CD4-positive, alpha-beta T cell (primary cell): Measurements from ENCODE around the gene RAD1. TPM values are rescaled to one million over a fixed set of nuclear protein-coding genes. Genes with fewer than 3 reads are reported as not detected.

Experiments
- ATAC-seq: fragments of 200-7000 bp; cut with Tn5 transposase; one replicate; pipeline ENCODE4 v1.10.0; 2022; ENCODE audit warnings: mild to moderate bottlenecking; ENCODE audit not compliant: poor library complexity
- CTCF ChIA-PET: fragments of 350-600 bp; sonication (Branson Sonifier 250); formaldehyde crosslinking; loops from one replicate; lab custom pipeline; 2021; ENCODE audit warnings: antibody characterized with exemption, inconsistent platforms; lab: Charles Lee
- POLR2A ChIA-PET: fragments of 350-600 bp; sonication (Branson Sonifier 250); formaldehyde crosslinking; loops from one replicate; lab custom pipeline; 2021; ENCODE audit warnings: antibody characterized with exemption, inconsistent platforms; lab: Charles Lee
- DNase-seq, 14 experiments: peaks; one replicate each; pipeline ENCODE4 v3.0.0-alpha.2; 2013 to 2020; ENCODE audit warnings: mixed read lengths in 2 of 14
- H3K27ac ChIP-seq, 2 donors: one replicate each; pipeline versions ENCODE4 v1.5.1 to v1.7.0; 2013; ENCODE audit warnings: low read length in 2 of 2, low read depth in 1 of 2, mild to moderate bottlenecking in 1 of 2
- H3K27me3 ChIP-seq, 2 experiments: 1 replicate in 1 of 2; 2 replicates in 1 of 2; pipeline versions ENCODE4 v1.6.1 to v1.7.0; 2013; ENCODE audit warnings: low read length in 2 of 2, control low read depth in 1 of 2, mild to moderate bottlenecking in 1 of 2, moderate library complexity in 1 of 2; ENCODE audit not compliant: insufficient read depth in 2 of 2, control insufficient read depth in 1 of 2
- H3K36me3 ChIP-seq: one replicate; pipeline ENCODE4 v1.6.1; 2013; ENCODE audit warnings: low read length, control low read depth; ENCODE audit not compliant: insufficient read depth
- H3K4me1 ChIP-seq: one replicate; pipeline ENCODE4 v1.6.1; 2013; ENCODE audit warnings: low read length, control low read depth; ENCODE audit not compliant: insufficient read depth
- H3K4me3 ChIP-seq: one replicate; pipeline ENCODE4 v1.5.1; 2013; ENCODE audit warnings: mild to moderate bottlenecking, low read length, moderate library complexity
- H3K9me3 ChIP-seq, 2 experiments: 1 replicate in 1 of 2; 2 replicates in 1 of 2; pipeline versions ENCODE4 v1.6.1 to v1.7.0; 2013; ENCODE audit warnings: low read length in 2 of 2, mild to moderate bottlenecking in 2 of 2, control low read depth in 1 of 2, moderate library complexity in 1 of 2; ENCODE audit not compliant: control insufficient read depth in 1 of 2, insufficient read depth in 1 of 2
- H3K27ac Mint-ChIP-seq: one replicate; pipeline ENCODE4 v1.8.0; 2020; ENCODE audit warnings: mixed read lengths
- H3K27me3 Mint-ChIP-seq: one replicate; pipeline ENCODE4 v1.8.0; 2021; ENCODE audit warnings: mixed read lengths
- H3K36me3 Mint-ChIP-seq: one replicate; pipeline ENCODE4 v1.8.0; 2021; ENCODE audit warnings: low read depth, mixed read lengths
- H3K4me1 Mint-ChIP-seq: one replicate; pipeline ENCODE4 v1.8.0; 2021; ENCODE audit warnings: low read depth, mixed read lengths
- H3K4me3 Mint-ChIP-seq: one replicate; pipeline ENCODE4 v1.8.0; 2020; ENCODE audit warnings: mild to moderate bottlenecking, mixed read lengths
- H3K9me3 Mint-ChIP-seq: one replicate; pipeline ENCODE4 v1.8.0; 2020; ENCODE audit warnings: mixed read lengths
- intact Hi-C, 2 experiments: fragments of 100-400 bp; cut with DNase I in 1 of 2; cut with micrococcal nuclease in 1 of 2; formaldehyde crosslinking; loops; one replicate each; pipeline versions ENCODE4 v1.15.1 to v1.9.0; 2023 to 2025; cut with DNase I, micrococcal nuclease
- total RNA-seq, 174 experiments: library from RNA in 2 of 174; stranded (reverse) in 2 of 174; gene quantifications; one replicate each; pipeline ENCODE4 v1.2.3 and lab custom pipeline; 2021 to 2026
- TF ChIP-seq, protein P1 (sequence below): fragments of 200-600 bp; IDR thresholded peaks from one replicate; pipeline ENCODE4 v1.8.0; 2022; ENCODE audit warnings: antibody characterized with exemption, mild to moderate bottlenecking

Gene RAD1
- total RNA-seq, 2 experiments from 2014 or later, result 26.7 to 29.2 TPM

DNA sequence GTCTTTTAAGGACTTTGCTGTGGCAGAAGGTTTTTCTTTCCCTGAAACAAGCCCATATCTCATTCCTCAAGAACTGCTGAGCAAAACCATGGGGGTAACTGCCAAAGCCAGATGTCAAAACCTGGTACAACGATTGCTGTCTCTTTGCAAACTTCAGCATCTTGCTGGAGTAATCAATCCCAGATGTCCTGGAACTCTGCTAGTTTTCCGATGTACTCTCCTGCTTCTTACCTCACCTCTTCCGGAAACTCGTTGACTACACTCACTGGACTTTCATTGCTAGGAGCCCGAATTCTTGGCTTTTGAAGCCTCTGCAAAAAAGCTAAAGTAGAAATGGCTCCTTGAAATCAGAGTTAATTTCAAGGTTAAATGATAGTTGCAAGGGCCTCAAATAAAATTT, 23.3 kb downstream of the RAD1 start:
- no peaks in the 10 kb centered on the region for H3K36me3 Mint-ChIP-seq
- Histone ChIP-seq H3K36me3 (no peaks in the 10 kb centered on the region), H3K27ac (no peak overlapping the region), H3K4me1 (no peaks in the 10 kb centered on the region), H3K4me3 (no peak overlapping the region), H3K9me3 (no peaks in the 10 kb centered on the region), H3K27me3 (no peaks in the 10 kb centered on the region)
- TF ChIP-seq, protein P1, sequence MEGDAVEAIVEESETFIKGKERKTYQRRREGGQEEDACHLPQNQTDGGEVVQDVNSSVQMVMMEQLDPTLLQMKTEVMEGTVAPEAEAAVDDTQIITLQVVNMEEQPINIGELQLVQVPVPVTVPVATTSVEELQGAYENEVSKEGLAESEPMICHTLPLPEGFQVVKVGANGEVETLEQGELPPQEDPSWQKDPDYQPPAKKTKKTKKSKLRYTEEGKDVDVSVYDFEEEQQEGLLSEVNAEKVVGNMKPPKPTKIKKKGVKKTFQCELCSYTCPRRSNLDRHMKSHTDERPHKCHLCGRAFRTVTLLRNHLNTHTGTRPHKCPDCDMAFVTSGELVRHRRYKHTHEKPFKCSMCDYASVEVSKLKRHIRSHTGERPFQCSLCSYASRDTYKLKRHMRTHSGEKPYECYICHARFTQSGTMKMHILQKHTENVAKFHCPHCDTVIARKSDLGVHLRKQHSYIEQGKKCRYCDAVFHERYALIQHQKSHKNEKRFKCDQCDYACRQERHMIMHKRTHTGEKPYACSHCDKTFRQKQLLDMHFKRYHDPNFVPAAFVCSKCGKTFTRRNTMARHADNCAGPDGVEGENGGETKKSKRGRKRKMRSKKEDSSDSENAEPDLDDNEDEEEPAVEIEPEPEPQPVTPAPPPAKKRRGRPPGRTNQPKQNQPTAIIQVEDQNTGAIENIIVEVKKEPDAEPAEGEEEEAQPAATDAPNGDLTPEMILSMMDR, result no peak
- DNase-seq (no peak), ATAC-seq (no peak)
- no peak overlapping the region for H3K27ac Mint-ChIP-seq
- no peaks in the 10 kb centered on the region for H3K9me3 Mint-ChIP-seq
- no peak overlapping the region for H3K4me3 Mint-ChIP-seq
- H3K27me3 Mint-ChIP-seq, result no peaks in the 10 kb centered on the region
- ChIA-PET CTCF (no interaction called here), POLR2A (no interaction called here)
- no peaks in the 10 kb centered on the region for H3K4me1 Mint-ChIP-seq
- intact Hi-C loops, result no loop called here

DNA sequence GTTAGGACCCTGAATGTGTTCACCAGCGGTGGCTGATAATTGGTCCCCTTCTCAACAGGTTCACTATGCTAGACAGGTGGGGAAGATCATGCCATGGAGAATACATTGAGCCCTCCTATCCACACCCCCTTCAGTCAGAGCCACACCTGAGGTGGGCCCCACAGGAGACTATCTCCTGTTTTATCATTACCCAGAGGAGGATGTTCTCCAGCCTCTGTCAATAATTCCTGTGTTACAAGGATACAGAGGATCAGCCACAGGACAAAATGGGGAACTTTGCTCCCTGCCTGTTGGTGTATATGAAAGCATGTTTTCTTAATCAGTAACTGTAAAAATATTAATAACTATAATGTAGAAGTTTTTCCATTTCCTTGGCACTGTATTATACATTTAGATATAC, 25.9 kb downstream of the RAD1 start:
- CTCF ChIA-PET, result no interaction called here
- H3K27ac Mint-ChIP-seq, result no peak overlapping the region
- POLR2A ChIA-PET, result no interaction called here

DNA sequence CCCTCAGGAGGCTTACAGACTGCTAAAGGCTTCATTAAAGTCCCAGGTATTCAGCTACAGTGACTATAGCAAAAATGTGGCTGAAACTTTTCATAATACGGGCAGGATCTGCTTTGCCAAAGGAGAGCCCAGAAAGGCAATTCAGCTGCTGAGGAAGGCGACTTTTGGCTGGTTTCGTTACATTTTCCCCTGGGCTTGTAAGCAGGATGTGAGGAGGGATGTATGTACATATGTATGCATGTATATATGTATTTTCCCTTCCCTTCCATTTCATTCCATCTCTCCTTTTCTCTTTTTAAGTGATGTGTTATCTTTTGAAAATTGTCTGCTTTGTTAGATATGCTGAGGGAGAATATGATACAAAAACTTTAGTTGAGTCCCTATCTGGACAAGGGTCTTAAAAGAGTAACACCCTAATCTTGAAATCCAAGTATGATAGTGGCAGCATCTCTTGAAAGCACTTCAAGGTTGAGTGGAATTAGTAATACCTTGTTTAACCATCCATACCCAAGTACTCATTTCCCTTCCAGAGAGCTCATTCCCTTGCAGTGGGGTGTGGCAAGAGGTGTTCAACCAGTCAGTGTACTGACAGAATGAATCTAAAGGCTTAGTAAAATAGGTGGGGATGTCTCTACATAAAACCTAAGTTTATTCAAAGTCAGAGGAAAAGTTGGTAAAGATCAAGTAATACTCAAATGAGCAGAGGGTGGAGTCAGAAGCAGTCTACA, 28.7 kb downstream of the RAD1 start:
- Mint-ChIP-seq H3K4me3 (no peak overlapping the region), H3K27ac (no peak overlapping the region), H3K4me1 (no peaks in the 10 kb centered on the region), H3K27me3 (peaks cover 3% of the 10 kb centered on the region), H3K36me3 (no peaks in the 10 kb centered on the region), H3K9me3 (no peaks in the 10 kb centered on the region)
- H3K27ac ChIP-seq, result no peak overlapping the region
- POLR2A ChIA-PET, result no interaction called here
- H3K4me1 ChIP-seq, result no peaks in the 10 kb centered on the region
- no peaks in the 10 kb centered on the region for H3K27me3 ChIP-seq
- no peaks in the 10 kb centered on the region for H3K9me3 ChIP-seq
- H3K36me3 ChIP-seq, result no peaks in the 10 kb centered on the region
- TF ChIP-seq, protein P1, result no peak
- intact Hi-C loops, result no loop called here
- no peak for DNase-seq
- H3K4me3 ChIP-seq, result no peak overlapping the region
- no peak for ATAC-seq
- CTCF ChIA-PET, result no interaction called here

More for the DNA sequence above, 25.9 kb downstream of the RAD1 start:
- H3K27me3 ChIP-seq, result no peaks in the 10 kb centered on the region
- H3K27ac ChIP-seq, result no peak overlapping the region
- ATAC-seq (no peak), DNase-seq (no peak)
- no peak overlapping the region for H3K4me3 ChIP-seq
- H3K36me3 Mint-ChIP-seq, result no peaks in the 10 kb centered on the region
- no peaks in the 10 kb centered on the region for H3K36me3 ChIP-seq
- intact Hi-C loops, result no loop called here
- TF ChIP-seq, protein P1, result no peak
- H3K9me3 ChIP-seq, result no peaks in the 10 kb centered on the region
- H3K4me1 Mint-ChIP-seq, result no peaks in the 10 kb centered on the region
- no peaks in the 10 kb centered on the region for H3K4me1 ChIP-seq
- H3K9me3 Mint-ChIP-seq, result no peaks in the 10 kb centered on the region
- H3K27me3 Mint-ChIP-seq, result peaks cover 3% of the 10 kb centered on the region
- H3K4me3 Mint-ChIP-seq, result no peak overlapping the region
